SK-N-MC (cell line): ENCODE results near the gene TEDC2.

Experiments used
- EZH2 ChIP-seq: fragments of 200-600 bp; sonication (generic); IDR thresholded peaks from one replicate; pipeline ENCODE4 v1.6.1; 2017; ENCODE audit warnings: antibody characterized with exemption
- FOXP2 ChIP-seq: optimal IDR thresholded peaks from 2 replicates; pipeline ENCODE3; 2011; ENCODE audit warnings: mild to moderate bottlenecking, moderate library complexity; ENCODE audit not compliant: insufficient read depth; ENCODE audit errors: extremely low read length, control extremely low read depth
- POLR2AphosphoS5 ChIP-seq: IDR thresholded peaks from 2 replicates; pipeline ENCODE4 v1.6.1; 2012; ENCODE audit warnings: mild to moderate bottlenecking, low read depth, low read length, borderline replicate concordance

DNA sequence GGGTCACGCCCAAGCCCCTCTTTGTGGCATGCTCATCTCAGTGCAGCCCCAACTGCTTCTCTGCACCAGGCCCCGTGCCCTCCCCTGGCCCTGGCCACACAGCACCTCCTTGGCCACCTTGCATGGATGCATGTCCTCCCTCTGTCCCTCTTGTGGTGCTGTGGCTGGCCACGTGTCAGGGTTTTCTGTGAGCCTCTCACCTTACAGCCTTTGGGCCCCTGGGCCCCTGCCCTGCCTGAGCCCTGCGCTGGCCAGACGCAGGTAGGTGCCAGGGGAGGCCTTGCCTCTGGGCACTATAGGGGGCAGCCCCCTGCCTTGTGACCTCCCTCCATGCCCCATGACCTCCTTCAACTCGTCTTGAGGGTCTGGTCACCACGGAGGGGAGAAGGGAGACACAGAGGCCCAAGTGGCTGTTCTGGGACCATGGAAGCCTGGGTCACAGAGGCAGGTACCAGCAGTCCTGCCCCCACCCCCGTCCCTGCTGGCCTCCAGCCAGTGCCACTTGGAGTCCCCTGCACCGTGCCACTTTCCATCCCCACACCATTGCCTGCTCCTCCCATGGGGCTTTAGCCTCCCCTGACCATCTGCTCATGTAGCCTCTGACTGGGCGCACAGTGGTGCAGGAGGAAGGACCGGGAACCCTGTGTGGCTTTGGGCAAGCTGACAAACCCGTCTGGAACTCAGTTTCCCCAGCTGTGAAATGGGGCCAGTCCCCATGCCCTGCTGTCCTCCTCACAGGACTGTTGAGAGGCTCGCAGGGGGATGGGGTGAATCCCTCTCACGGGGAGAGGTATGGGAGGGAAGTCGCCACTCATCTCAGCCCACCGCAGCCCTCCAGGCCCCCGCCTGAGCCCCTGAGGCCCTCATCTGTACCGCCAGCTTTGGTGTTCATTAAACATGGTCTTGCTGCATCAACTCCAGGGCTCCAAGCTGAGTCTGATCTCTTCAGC lies 42.3 kb downstream of the TEDC2 start:
- TF ChIP-seq EZH2: no peak
- TF ChIP-seq POLR2AphosphoS5: no peak
- TF ChIP-seq FOXP2: no peak
